A673 (cell line): ENCODE results near the gene AKTIP. TPM values are rescaled to one million over a fixed set of nuclear protein-coding genes. Genes with fewer than 3 reads are reported as not detected.

Experiments used
- Bru-seq: library from RNA; stranded (reverse); fragments of 400-500 nt; gene quantifications from one replicate; lab custom pipeline; 2021; lab: Mats Ljungman, UMichigan
- BruChase-seq, 2 experiments: library from RNA; stranded (reverse); fragments of 400-500 nt; gene quantifications; one replicate each; lab custom pipeline; 2021; lab: Mats Ljungman, UMichigan
- BruUV-seq: library from RNA; stranded (reverse); fragments of 400-500 nt; replicated peaks from 2 replicates; lab custom pipeline; 2021; lab: Mats Ljungman, UMichigan
- CTCF ChIA-PET: fragments of 300-600 bp; sonication (Branson Sonifier 250); formaldehyde crosslinking; loops from one replicate; lab custom pipeline; 2022; ENCODE audit warnings: antibody characterized with exemption; lab: Charles Lee
- POLR2A ChIA-PET: fragments of 300-600 bp; sonication (Branson Sonifier 250); formaldehyde crosslinking; loops from one replicate; lab custom pipeline; 2022; ENCODE audit warnings: antibody characterized with exemption; ENCODE audit not compliant: low non-redundant PET; lab: Charles Lee
- DNase-seq: peaks from one replicate; pipeline ENCODE4 v3.0.0-alpha.2; 2015; ENCODE audit warnings: low spot score
- H3K27ac ChIP-seq: fragments of 200-600 bp; sonication (generic); 2 replicates; pipeline ENCODE4 v1.5.1; 2016; ENCODE audit warnings: mixed run types, low read depth, mild to moderate bottlenecking, mixed read lengths, antibody characterized with exemption, low read length; ENCODE audit not compliant: poor library complexity, severe bottlenecking
- H3K27me3 ChIP-seq: fragments of 200-600 bp; sonication (generic); replicated peaks from 2 replicates; pipeline ENCODE4 v1.6.1; 2017; ENCODE audit warnings: mixed run types, low read depth, mild to moderate bottlenecking, mixed read lengths, antibody characterized with exemption, low read length; ENCODE audit not compliant: insufficient read depth, poor library complexity
- H3K36me3 ChIP-seq: fragments of 200-600 bp; sonication (generic); 2 replicates; pipeline ENCODE4 v1.6.1; 2016; ENCODE audit warnings: mixed run types, mild to moderate bottlenecking, mixed read lengths, antibody characterized with exemption, low read length; ENCODE audit not compliant: insufficient read depth, poor library complexity, severe bottlenecking
- H3K4me1 ChIP-seq: fragments of 200-600 bp; sonication (generic); 2 replicates; pipeline ENCODE4 v1.6.1; 2017; ENCODE audit warnings: mixed run types, mild to moderate bottlenecking, mixed read lengths, antibody characterized with exemption, low read length; ENCODE audit not compliant: insufficient read depth, poor library complexity, severe bottlenecking
- H3K4me3 ChIP-seq: fragments of 200-600 bp; sonication (generic); 2 replicates; pipeline ENCODE4 v1.5.1; 2016; ENCODE audit warnings: low read depth, mixed run types, mild to moderate bottlenecking, mixed read lengths, low read length; ENCODE audit not compliant: poor library complexity, severe bottlenecking
- H3K9me3 ChIP-seq: fragments of 200-600 bp; sonication (generic); 2 replicates; pipeline ENCODE4 v1.6.1; 2016; ENCODE audit warnings: mixed run types, low read depth, mild to moderate bottlenecking, mixed read lengths, antibody characterized with exemption, low read length; ENCODE audit not compliant: poor library complexity, severe bottlenecking
- EZH2 ChIP-seq: fragments of 200-600 bp; sonication (generic); IDR thresholded peaks from 2 replicates; pipeline ENCODE4 v1.6.1; 2017; ENCODE audit warnings: borderline replicate concordance, low read depth, mild to moderate bottlenecking, mixed read lengths, antibody characterized with exemption, low read length; ENCODE audit not compliant: poor library complexity, severe bottlenecking
- intact Hi-C: fragments of 100-400 bp; cut with micrococcal nuclease; formaldehyde crosslinking; loops from one replicate; pipeline ENCODE4 v1.10.0; 2022; ENCODE audit not compliant: unreplicated experiment
- long read RNA-seq: library from polyadenylated mRNA; stranded (forward); transcript quantifications from one replicate; pipeline ENCODE4 v2.0.0, GENCODE V29; 2022
- total RNA-seq: library from RNA; stranded (reverse); gene quantifications from 2 replicates; pipeline ENCODE4 v1.2.3, GENCODE V29; 2021
- TF ChIP-seq, protein P1 (sequence below): fragments of 300-800, 200-600 bp; sonication (generic); conservative IDR thresholded peaks from 2 replicates; pipeline ENCODE4 v1.5.1; 2017; ENCODE audit warnings: low read depth, mild to moderate bottlenecking, antibody characterized with exemption, low read length, moderate library complexity, mixed read lengths

Gene AKTIP
- total RNA-seq, result 15.0 and 20.3 TPM in 2 replicates
- percentile 56 among the genes with signal in this experiment for Bru-seq, nascent RNA
- BruChase-seq, experiment 1, labeled RNA remaining after a 2-hour chase, result percentile 72 among the genes with signal in this experiment
- percentile 67 among the genes with signal in this experiment for BruChase-seq, experiment 2, labeled RNA remaining after a 6-hour chase
- long read RNA-seq, transcript AKTIP-202 (10 exons, 2,426 nt), result major isoform, 9 of 37 reads
- long read RNA-seq, partial matches to known transcripts, result 3 of 37 reads
- long read RNA-seq, other reads (novel, unspliced or antisense), result 24 of 37 reads

DNA sequence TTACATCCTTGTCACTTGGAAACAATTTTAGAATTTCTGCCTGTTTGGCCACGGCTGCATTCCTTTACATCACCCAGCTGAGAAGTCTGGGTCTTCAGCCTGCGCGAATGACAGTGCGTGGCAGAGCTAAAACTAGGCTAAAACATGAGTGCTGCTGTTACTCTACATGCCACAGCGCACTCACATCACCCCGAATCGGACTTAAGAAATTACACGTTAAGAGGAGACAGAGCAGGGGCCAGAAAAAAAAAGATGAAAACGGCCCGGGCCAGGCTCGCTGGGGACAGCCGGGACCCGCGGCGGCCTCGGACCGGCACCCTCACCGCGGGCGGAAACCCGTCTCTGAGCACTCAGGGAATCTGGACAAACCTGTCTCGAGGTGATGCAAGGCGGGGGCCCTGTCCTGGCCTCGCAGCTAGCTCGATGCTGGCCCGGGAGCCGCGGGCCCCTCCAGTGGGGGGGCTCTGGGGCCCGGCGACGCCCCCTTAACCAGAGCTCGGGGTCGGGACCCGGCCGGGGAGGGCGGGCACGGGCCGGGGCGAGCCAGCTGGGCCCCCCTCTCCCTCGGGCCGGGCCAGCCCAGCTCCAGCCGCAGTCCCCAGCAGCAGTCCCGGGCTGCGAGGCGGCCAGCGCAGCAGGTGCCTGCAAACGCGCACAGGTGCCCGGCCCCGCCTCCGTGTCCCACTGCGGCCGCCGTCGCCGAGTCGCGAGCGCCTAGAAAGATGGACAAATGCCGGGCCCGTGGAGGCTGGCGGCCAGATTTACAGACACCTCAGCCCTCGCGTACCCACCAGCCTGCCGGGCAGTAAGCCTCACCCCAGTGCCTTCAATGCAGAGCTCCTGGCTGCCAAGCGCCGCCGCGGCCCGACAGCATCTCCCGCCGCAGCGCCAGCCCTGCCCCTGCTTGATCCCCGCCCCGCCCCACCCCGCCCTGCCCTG lies at the start of gene AKTIP:
Gene AKTIP (minus strand): TSS at position 879 of the 939 bp plus-strand sequence. CDS start 2,950 bp downstream, outside the sequence.
- H3K27me3 ChIP-seq, result no peaks in the 10 kb centered on the region
- H3K9me3 ChIP-seq, result no peaks in the 10 kb centered on the region
- H3K36me3 ChIP-seq, result no peaks in the 10 kb centered on the region
- peak; percentile 7 for DNase-seq
- peak within 1 kb of the TSS; percentile 90 for H3K4me3 ChIP-seq
- TF ChIP-seq, protein P1, sequence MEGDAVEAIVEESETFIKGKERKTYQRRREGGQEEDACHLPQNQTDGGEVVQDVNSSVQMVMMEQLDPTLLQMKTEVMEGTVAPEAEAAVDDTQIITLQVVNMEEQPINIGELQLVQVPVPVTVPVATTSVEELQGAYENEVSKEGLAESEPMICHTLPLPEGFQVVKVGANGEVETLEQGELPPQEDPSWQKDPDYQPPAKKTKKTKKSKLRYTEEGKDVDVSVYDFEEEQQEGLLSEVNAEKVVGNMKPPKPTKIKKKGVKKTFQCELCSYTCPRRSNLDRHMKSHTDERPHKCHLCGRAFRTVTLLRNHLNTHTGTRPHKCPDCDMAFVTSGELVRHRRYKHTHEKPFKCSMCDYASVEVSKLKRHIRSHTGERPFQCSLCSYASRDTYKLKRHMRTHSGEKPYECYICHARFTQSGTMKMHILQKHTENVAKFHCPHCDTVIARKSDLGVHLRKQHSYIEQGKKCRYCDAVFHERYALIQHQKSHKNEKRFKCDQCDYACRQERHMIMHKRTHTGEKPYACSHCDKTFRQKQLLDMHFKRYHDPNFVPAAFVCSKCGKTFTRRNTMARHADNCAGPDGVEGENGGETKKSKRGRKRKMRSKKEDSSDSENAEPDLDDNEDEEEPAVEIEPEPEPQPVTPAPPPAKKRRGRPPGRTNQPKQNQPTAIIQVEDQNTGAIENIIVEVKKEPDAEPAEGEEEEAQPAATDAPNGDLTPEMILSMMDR, result no peak
- no peak for TF ChIP-seq EZH2
- peak within 1 kb of the TSS; percentile 75 for H3K27ac ChIP-seq
- BruUV-seq, result no TSS peak
- ChIA-PET POLR2A (interaction anchor here (1.0 kb wide), 1 partner anchor 113 kb away, joined by 5 read pairs; no protein-coding TSS in a partner anchor), CTCF (no interaction called here)
- H3K4me1 ChIP-seq, result peaks cover 10% of the 10 kb centered on the region
- intact Hi-C loops, result loop anchor here (10.0 kb wide), 1 partner anchor 448 kb away; the partner anchor contains the start of genes CHD9 and CHD9NB

DNA sequence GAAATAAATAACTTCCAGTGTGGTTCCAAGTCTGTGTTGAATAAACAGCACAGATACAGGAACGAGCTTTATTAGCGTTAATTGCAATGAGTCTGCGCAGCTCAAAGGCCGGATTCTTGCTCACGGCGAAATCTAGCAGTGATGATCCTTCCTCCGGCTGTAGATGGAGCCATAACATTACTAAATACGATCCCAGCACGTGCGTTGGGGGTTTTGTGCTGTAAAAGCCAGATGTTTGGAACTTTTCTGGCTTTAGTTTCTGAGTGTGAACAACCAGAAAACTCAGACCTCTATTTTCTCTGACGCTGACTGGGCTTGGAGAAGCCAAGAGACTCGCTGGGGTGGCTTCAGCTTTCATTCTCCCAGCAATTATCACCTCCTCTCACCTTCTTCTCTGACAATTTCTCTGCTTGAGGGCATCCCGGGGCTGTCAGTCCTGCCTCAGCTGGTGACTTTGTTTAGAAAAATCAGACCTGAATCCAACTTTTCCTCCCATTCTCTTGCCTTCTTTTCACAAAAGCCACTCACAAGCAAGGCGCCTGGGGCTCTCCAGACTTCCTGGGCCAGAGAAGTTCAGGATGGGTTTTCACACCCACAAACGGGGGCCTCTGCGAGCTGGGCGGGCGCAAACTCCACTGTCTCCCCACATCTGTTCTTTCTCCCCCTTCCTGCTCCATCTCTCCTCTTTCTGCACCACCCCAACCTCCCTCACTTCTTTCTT lies 47.1 kb upstream of the AKTIP start:
- H3K27ac ChIP-seq, result no peak overlapping the region
- no peaks in the 10 kb centered on the region for H3K27me3 ChIP-seq
- no peaks in the 10 kb centered on the region for H3K9me3 ChIP-seq
- BruUV-seq, result no TSS peak
- H3K4me1 ChIP-seq, result no peaks in the 10 kb centered on the region
- TF ChIP-seq, protein P1, result peak; percentile 85
- no peak for TF ChIP-seq EZH2
- H3K4me3 ChIP-seq, result no peak overlapping the region
- ChIA-PET POLR2A (no interaction called here), CTCF (interaction anchor here (0.6 to 0.7 kb wide), 9 partner anchors 203 to 1915 kb away, joined by 3 to 6 read pairs (median 3); no protein-coding TSS in a partner anchor)
- no peaks in the 10 kb centered on the region for H3K36me3 ChIP-seq
- DNase-seq, result peak; percentile 90
- intact Hi-C loops, result loop anchor here (5.0 kb wide), 3 partner anchors 222 to 1912 kb away; no protein-coding TSS in a partner anchor

DNA sequence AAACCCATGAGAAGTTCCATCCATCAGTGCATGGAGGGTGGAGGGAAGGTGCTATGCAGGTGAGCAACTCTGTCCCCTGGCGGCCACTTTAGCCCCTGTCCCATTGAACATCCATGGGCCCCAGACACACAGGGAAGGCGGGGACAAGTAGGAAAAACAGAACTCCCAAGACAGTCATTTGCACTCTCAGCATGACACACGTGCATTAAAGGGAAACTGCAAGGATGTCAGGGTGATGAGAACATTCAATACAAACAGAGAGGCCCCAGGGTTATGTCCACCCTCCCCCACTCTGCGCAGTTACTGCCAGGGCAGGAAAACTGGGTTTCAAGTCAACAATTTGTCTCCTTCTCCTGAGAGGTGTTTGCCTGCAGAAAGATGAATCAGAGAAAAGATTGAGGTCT lies 44.0 kb upstream of the AKTIP start:
- intact Hi-C loops, result loop anchor here (5.0 kb wide), 1 partner anchor 1915 kb away; no protein-coding TSS in a partner anchor
- Histone ChIP-seq H3K4me1 (no peaks in the 10 kb centered on the region), H3K4me3 (no peak overlapping the region), H3K9me3 (no peaks in the 10 kb centered on the region), H3K27ac (no peak overlapping the region), H3K36me3 (no peaks in the 10 kb centered on the region), H3K27me3 (no peaks in the 10 kb centered on the region)
- ChIA-PET CTCF (no interaction called here), POLR2A (no interaction called here)
- BruUV-seq, result no TSS peak
- TF ChIP-seq EZH2, result no peak
- TF ChIP-seq, protein P1, result no peak
- DNase-seq, result no peak
